ENCODE data around the gene MS4A8. TPM values are rescaled to one million over a fixed set of nuclear protein-coding genes. Genes with fewer than 3 reads are reported as not detected.
"Not testable (repeated sequence)": the region's sequence is repeated elsewhere in the genome, so short reads cannot be mapped to it uniquely, and the experiment has no call there.

Gene MS4A8
- total RNA-seq, 1 experiment from 2014 or later, result not detected

- ChIA-PET CTCF (interaction anchor here (0.6 kb wide), 1 partner anchor 85 kb away, joined by 3 read pairs; no protein-coding TSS in a partner anchor), POLR2A (interaction anchor here (0.6 kb wide), 1 partner anchor 408 kb away, joined by 3 read pairs; no protein-coding TSS in a partner anchor)
- Mint-ChIP-seq H3K27ac (no peak overlapping the region), H3K36me3 (peaks cover 43% of the 10 kb centered on the region), H3K9me3 (peaks cover 58% of the 10 kb centered on the region), H3K4me1 (no peaks in the 10 kb centered on the region), H3K27me3 (ENCODE audit: low read depth) (peaks cover 14% of the 10 kb centered on the region), H3K4me3 (no peak overlapping the region)
- ATAC-seq, result no peak
- no peak for TF ChIP-seq ZBTB43 (CRISPR knock-in tag; IDR thresholded peaks at IDR 0.05)
- no peak for TF ChIP-seq IRF1 (CRISPR knock-in tag; IDR thresholded peaks at IDR 0.05)
- TF ChIP-seq MXD4 (CRISPR knock-in tag; IDR thresholded peaks at IDR 0.05; ENCODE audit: borderline replicate concordance), result no peak
- no peak for TF ChIP-seq ZNF219 (CRISPR knock-in tag; IDR thresholded peaks at IDR 0.05; ENCODE audit: borderline replicate concordance)
- no peak for TF ChIP-seq OVOL2 (CRISPR knock-in tag; IDR thresholded peaks at IDR 0.05; ENCODE audit: borderline replicate concordance)
- TF ChIP-seq FOXK1 (CRISPR knock-in tag; IDR thresholded peaks at IDR 0.05), result no peak
- TF ChIP-seq ZNF512 (CRISPR knock-in tag; IDR thresholded peaks at IDR 0.05; ENCODE audit: borderline replicate concordance), result no peak
- no peak for TF ChIP-seq GRHL2 (CRISPR knock-in tag; IDR thresholded peaks at IDR 0.05; ENCODE audit: insufficient replicate concordance, severe bottlenecking)
- TF ChIP-seq ZNF263 (CRISPR knock-in tag; IDR thresholded peaks at IDR 0.05; ENCODE audit: low read depth), result no peak
- TF ChIP-seq USF1 (CRISPR knock-in tag; IDR thresholded peaks at IDR 0.05), result no peak
- TF ChIP-seq ELF4 (CRISPR knock-in tag; IDR thresholded peaks at IDR 0.05; ENCODE audit: low read depth), result no peak
- no peak for DNase-seq (ENCODE audit: low spot score)
These were observed 18.8 kb upstream of the MS4A8 start for GRCh38 chr11:60680455-60681119.

- POLR2A ChIA-PET; H3K27me3 Mint-ChIP-seq (ENCODE audit: low read depth); DNase-seq (ENCODE audit: low spot score); H3K27ac Mint-ChIP-seq; CTCF ChIA-PET; H3K4me3 Mint-ChIP-seq; ATAC-seq; H3K4me1 Mint-ChIP-seq: not testable (repeated sequence)
- H3K9me3 Mint-ChIP-seq, result peaks cover 23% of the 10 kb centered on the region
- H3K36me3 Mint-ChIP-seq, result peaks cover 13% of the 10 kb centered on the region
These were observed 14.9 kb upstream of the MS4A8 start for GRCh38 chr11:60684541-60684848.

GRCh38 chr11:60691661-60692060 is 7.8 kb upstream of the MS4A8 start:
- no peak for ATAC-seq
- ChIA-PET POLR2A (no interaction called here), CTCF (interaction anchor here (1.2 to 1.5 kb wide), 2 partner anchors 10 to 72 kb away, joined by 3 to 6 read pairs; no protein-coding TSS in a partner anchor)
- H3K4me3 Mint-ChIP-seq, result no peak overlapping the region
- DNase-seq (ENCODE audit: low spot score), result no peak
- TF ChIP-seq ZNF423 (CRISPR knock-in tag; IDR thresholded peaks at IDR 0.05), result no peak
- no peak for TF ChIP-seq ZNF138 (CRISPR knock-in tag; conservative IDR thresholded peaks at IDR 0.05)
- TF ChIP-seq ZNF416 (CRISPR knock-in tag; IDR thresholded peaks at IDR 0.05), result no peak
- no peak for TF ChIP-seq GRHL2 (CRISPR knock-in tag; IDR thresholded peaks at IDR 0.05; ENCODE audit: insufficient replicate concordance, severe bottlenecking)
- no peak for TF ChIP-seq ZNF425 (CRISPR knock-in tag; conservative IDR thresholded peaks at IDR 0.05)
- no peak for TF ChIP-seq USF1 (CRISPR knock-in tag; IDR thresholded peaks at IDR 0.05)
- no peak for TF ChIP-seq USF2 (CRISPR knock-in tag; IDR thresholded peaks at IDR 0.05)
- no peak for TF ChIP-seq NR2C2 (CRISPR knock-in tag; IDR thresholded peaks at IDR 0.05)
- TF ChIP-seq CBFB (CRISPR knock-in tag; IDR thresholded peaks at IDR 0.05; ENCODE audit: low read depth), result no peak
- no peak for TF ChIP-seq NR1H2 (CRISPR knock-in tag; IDR thresholded peaks at IDR 0.05)
- H3K4me1 Mint-ChIP-seq, result no peaks in the 10 kb centered on the region
- no peaks in the 10 kb centered on the region for H3K9me3 Mint-ChIP-seq
- no peak overlapping the region for H3K27ac Mint-ChIP-seq
- H3K27me3 Mint-ChIP-seq (ENCODE audit: low read depth), result 0 out of 2 replicates have a peak, but pooled peaks cover under 1% of the 10 kb centered on the region
- H3K36me3 Mint-ChIP-seq, result no peaks in the 10 kb centered on the region
